C1 segment of cervical spinal cord (tissue), 14 donors: ENCODE results near the gene RPS28.
A peak's percentile ranks its signal among the peaks of the same experiment; 100 is the strongest.
"Not testable (repeated sequence)": the region's sequence is repeated elsewhere in the genome, so short reads cannot be mapped to it uniquely, and the experiment has no call there.

Source experiments
- DNase-seq, 14 donors: peaks; one replicate each; lab custom pipeline; 2025; lab: John Stamatoyannopoulos, UW

The RPS28 gene

DNA sequence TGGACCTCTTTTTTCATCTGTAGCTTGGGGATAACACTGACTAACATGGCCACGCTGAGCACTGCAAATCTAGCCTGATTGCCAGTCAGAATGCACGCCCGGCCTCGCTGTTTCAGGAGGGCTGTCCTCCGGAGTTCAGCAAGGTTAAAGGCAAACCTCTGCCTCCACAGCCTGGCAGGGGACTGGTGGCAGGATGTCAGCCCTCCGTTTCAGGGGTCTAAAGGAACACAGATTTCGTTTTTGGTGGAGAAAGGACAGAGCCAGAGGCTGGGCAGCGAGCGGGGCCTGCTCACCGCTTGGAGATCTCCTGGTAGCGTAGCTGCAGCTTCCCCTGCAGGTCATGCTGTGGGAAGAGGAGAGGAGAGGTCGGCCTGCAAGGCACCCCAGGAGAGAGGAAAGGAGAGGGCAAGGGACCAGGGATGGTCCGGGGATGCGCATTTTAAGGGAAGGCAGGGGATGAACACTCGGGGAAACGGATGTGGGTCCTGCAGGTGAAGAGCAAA lies 681 bp upstream of the RPS28 start:
- DNase-seq, result peak in 3 of 14 donors; percentile 19 to 48 (median 26)

- no peak for DNase-seq
These were observed 816 bp downstream of the RPS28 start for GRCh38 chr19:8321986-8322637.

DNA sequence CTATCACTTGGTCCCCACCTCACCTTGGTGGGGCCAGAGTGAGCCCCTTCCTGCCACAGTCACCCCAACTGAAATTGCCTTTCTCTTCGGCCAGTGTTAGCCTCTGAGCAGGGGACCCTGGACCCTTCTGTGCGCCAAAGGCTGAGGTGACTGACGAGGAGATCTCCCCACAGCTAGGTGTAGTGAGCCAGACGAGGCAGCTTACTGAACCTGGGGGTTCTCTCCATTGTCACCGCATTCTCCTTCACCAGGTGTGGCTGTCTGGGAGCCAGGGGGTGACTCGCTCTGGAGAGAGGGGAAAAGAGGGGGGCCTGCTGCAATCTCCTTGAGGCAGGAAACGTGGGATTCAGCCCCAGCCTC lies 1.3 kb downstream of the RPS28 start:
- DNase-seq, result no peak

DNA sequence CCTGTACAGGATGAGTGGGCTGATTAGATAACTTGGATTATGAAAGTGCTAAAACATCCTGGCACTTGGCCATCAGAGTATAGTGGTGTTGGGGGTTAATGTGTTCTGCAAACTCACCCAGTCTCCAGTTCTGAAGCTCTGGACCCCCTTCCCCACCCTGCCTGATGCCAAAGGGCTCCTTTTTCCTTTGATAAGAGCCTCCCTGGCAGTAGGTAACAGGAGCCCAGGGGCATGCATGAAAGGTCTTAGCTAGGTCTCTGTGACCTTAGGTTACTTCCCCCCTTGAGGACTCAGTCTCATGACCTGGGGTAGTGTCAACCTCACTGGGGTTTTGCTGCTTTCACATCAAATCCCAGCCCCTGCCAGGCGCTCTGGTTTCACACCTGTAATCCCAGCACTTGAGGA lies 2.5 kb downstream of the RPS28 start:
- DNase-seq, result no peak

GRCh38 chr19:8324186-8325050 lies 3.1 kb downstream of the RPS28 start:
- no peak for DNase-seq

DNA sequence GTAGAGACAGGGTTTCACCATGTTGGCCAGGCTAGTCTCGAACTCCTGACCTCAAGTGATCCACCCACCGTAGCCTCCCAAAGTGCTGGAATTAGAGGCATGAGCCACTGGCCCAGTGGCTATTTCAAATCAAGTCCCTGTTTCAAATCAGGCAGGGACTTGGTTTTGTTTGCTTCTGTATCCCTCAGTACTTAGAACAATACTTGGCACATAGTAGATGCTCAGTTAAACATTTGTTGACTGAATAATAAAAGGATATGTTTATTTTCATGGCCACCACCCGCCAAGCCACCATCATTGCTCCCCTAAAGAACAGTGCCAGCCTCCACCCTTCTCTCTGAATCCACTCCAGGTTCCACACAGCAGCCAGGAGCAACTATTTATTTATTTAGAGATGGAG lies 4.2 kb downstream of the RPS28 start:
- DNase-seq, result no peak

DNA sequence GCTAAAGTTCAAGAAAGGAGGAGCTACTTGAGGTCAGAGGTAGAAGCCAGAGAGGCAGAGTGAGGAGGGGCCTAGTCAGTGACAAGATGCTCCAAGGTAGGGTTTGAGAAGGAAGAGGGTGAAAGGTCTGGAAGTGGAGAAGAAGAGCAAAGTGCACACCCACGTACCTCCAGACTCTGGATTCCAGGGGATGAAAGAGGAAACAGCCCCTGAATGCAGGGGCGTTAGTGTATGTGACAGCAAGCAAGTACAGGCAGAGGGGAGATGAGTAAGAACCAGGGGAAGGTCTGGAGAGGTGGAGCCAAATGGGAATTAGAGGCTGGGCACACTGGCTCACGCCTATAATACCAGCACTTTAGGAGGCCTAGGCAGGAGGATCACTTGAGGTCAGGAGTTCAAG lies 8.7 kb downstream of the RPS28 start:
- no peak for DNase-seq

- no peak for DNase-seq
These were observed 10.1 kb downstream of the RPS28 start for GRCh38 chr19:8331263-8331845.

GRCh38 chr19:8332976-8333766 lies 11.9 kb downstream of the RPS28 start:
- no peak for DNase-seq

GRCh38 chr19:8333767-8334457 lies 12.6 kb downstream of the RPS28 start:
- no peak for DNase-seq

DNA sequence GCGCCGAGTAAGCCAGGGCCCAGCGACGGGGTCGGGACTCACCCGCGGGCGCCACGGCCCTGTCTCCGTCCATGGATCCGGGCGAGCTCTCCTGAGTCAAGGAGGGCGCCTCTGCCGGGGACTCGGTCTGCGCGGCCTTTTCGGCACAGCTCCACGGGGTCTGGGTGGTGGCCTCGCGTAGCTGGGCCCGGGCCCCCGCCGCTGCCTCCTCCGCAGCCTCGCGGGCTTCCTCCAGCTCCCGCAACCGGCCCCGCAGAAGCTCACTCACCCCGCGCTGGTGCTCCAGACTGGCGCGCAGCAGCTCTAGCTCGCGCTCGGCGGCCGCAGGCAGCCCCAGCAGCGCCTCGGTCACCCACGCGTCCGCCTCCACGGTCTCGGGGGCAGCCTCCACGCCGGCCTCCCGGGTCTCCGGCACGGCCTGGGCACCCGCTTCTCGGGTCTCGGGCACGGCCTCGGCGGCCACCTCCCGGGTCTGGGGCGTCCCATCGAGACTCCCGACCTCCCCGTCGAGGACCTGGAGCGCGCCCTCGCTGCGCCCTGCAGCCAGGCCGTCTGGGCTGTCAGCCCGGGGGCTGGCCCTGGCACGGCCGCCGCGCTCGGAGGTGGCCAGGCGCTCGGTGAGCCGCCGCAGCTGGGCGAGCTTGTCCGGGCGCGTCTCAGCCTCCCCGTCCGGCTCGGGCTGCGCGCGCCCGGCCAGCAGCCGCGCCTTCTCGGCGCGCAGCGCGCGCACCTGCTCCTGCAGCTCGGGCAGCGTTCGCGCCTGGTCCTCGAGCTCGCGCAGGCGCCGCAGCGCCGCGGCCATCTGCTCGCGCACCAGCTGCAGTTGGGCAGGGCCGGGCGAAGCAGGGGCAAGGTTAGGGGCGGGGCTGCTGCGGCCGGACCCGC lies 13.4 kb downstream of the RPS28 start:
- peak in 1 of 14 donors; percentile 12 for DNase-seq

DNA sequence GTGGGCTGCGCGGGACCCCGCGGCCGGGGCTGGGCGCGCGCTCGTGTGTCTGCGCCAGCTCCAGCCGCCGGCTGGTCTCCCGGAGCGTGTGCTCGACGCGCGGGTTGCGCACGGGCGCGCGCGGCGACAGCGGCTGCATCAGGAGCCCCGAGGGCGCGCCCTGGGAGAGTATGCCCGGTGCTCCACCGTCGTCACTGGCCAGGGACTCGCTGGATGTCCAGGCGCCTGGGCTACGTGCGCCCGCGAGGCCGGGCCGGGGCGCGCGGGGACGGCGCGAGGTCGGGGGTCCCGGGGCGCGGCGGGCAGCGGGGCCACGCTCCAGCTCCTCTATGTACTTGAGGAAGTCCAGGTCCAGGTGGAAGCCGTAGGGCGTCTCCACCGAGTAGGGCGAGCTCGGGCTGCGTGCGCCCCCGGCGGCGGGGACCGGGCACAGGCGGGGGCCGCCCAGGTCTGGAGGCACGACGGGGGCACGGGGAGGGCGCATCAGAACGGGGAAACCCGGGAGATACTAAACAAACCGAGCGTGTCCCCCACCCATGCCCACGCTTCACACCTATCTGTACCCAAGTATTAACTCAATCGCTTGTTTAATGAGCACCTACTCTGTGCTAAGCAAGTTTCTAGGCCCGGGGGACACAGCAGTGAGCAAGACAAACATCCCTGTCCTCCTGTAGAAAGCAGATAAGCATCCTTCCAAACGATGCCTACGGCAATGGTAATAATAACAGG lies 14.2 kb downstream of the RPS28 start:
- DNase-seq, result no peak

DNA sequence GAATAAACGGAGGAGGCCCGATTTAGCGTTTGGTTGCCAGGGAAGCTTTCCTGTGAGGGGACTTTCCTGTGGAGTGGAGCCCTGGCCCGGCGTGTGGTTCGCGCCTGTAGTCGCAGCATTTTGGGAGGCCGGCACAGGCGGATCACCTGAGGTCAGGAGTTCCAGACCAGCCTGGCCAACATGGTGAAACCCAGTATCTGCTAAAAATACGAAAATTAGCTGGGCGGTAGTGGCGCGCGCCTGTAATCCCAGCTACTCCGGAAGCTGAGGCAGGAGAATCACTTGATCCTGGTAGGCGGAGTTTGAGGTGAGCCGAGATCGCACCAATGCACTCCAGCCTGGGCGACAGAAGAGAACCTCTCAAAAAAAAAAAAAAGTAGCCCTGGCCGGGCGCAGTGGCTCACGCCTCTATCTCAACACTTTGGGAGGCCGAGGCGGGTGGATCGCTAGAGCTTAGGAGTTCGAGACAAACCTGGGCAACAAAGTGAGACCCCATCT lies 14.8 kb downstream of the RPS28 start:
- no peak for DNase-seq

DNA sequence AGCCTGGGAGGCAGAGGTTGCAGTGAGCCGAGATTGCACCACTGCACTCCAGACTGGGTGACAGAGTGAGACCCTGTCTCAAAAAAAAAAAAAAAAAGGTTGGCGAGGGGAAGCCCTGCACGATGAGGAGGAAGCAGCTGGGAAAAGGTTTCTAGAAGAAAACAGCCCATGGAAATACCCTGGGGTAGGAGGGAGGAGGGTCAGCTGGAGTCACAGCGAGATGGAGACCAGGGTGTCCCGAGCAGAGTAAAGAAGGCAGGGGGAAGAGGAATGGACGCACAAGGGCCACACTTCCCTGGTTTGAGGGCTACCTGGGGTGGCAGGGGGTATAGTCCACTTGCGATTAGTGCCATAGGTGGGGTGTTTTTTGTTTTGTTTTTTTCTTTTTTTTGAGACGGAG lies 15.4 kb downstream of the RPS28 start:
- no peak for DNase-seq

DNA sequence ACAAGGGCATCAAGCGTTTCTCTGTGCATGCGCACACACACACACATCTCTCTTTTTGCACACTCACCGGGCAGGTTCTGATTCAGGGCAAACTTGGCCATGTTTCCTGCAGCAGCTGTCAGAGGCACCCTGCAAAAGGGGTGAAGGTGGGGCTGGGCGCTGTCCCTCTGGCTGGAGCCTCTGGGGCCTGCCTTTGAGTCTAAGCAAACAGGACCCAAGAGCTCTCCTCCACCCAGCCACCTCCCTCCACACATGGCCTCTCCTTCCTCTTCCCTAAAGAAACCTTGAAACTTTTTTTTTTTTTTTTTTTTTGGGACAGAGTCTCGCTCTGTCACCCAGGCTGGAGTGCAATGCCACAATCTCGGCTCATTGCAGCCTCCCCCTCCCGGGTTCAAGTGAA lies 16.4 kb downstream of the RPS28 start:
- DNase-seq, result no peak

- no peak for DNase-seq
These were observed 17.5 kb downstream of the RPS28 start for GRCh38 chr19:8338835-8339234.

GRCh38 chr19:8340341-8341096 lies 19.2 kb downstream of the RPS28 start:
- DNase-seq, result no peak

- DNase-seq, result not testable (repeated sequence)
These were observed 20.2 kb downstream of the RPS28 start for GRCh38 chr19:8341504-8341903.

DNA sequence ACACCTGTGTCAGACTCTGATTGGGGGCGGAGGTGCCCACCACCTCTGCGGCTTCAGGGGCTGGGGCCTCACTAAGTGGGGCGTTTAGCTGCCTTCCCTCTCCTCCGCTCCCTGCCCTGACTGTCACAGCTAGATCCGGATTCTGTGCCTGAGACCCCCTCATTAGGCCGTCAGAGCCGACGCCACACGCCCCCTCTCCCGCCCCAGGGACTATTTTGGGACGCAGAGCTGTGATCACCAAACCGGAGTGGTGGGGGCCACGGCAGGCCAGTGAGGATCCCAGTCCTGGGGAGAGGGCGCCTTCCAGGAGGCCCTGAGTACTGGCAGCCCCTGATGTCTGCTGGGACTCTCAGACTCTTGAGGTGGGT lies 21.0 kb downstream of the RPS28 start:
- no peak for DNase-seq
